Activated naive CD8-positive, alpha-beta T cell (primary cell): ENCODE results near the gene TMED9.
"Not testable (repeated sequence)": the region's sequence is repeated elsewhere in the genome, so short reads cannot be mapped to it uniquely, and the experiment has no call there.

Experiments used
- H3K27ac Mint-ChIP-seq: one replicate; pipeline ENCODE4 v1.8.0; 2021; ENCODE audit warnings: mixed read lengths
- H3K27me3 Mint-ChIP-seq: one replicate; pipeline ENCODE4 v1.8.0; 2021; ENCODE audit warnings: mixed read lengths
- H3K36me3 Mint-ChIP-seq: one replicate; pipeline ENCODE4 v1.8.0; 2021; ENCODE audit warnings: mixed read lengths
- H3K4me1 Mint-ChIP-seq: one replicate; pipeline ENCODE4 v1.8.0; 2021; ENCODE audit warnings: low read depth, mixed read lengths
- H3K4me3 Mint-ChIP-seq: one replicate; pipeline ENCODE4 v1.8.0; 2021; ENCODE audit warnings: mild to moderate bottlenecking, mixed read lengths
- H3K9me3 Mint-ChIP-seq: one replicate; pipeline ENCODE4 v1.8.0; 2021; ENCODE audit warnings: low read depth, mixed read lengths

The TMED9 gene

GRCh38 chr5:177607452-177608192 lies 15.6 kb downstream of the TMED9 start:
- H3K27ac Mint-ChIP-seq = no peak overlapping the region
- H3K36me3 Mint-ChIP-seq = no peaks in the 10 kb centered on the region
- no peaks in the 10 kb centered on the region for H3K27me3 Mint-ChIP-seq
- peaks cover 10% of the 10 kb centered on the region for H3K4me1 Mint-ChIP-seq
- no peak overlapping the region for H3K4me3 Mint-ChIP-seq
- no peaks in the 10 kb centered on the region for H3K9me3 Mint-ChIP-seq

- H3K27me3 Mint-ChIP-seq = no peaks in the 10 kb centered on the region
- no peaks in the 10 kb centered on the region for H3K36me3 Mint-ChIP-seq
- H3K9me3 Mint-ChIP-seq = no peaks in the 10 kb centered on the region
- H3K4me1 Mint-ChIP-seq = peaks cover 8% of the 10 kb centered on the region
- no peak overlapping the region for H3K4me3 Mint-ChIP-seq
- H3K27ac Mint-ChIP-seq = no peak overlapping the region
Observed at GRCh38 chr5:177608243-177609075, 16.5 kb downstream of the TMED9 start.

- Mint-ChIP-seq H3K4me3 (no peak overlapping the region), H3K4me1 (peaks cover 8% of the 10 kb centered on the region), H3K27me3 (no peaks in the 10 kb centered on the region), H3K9me3 (no peaks in the 10 kb centered on the region), H3K27ac (no peak overlapping the region), H3K36me3 (no peaks in the 10 kb centered on the region)
Observed at GRCh38 chr5:177609076-177610059, 17.4 kb downstream of the TMED9 start.

DNA sequence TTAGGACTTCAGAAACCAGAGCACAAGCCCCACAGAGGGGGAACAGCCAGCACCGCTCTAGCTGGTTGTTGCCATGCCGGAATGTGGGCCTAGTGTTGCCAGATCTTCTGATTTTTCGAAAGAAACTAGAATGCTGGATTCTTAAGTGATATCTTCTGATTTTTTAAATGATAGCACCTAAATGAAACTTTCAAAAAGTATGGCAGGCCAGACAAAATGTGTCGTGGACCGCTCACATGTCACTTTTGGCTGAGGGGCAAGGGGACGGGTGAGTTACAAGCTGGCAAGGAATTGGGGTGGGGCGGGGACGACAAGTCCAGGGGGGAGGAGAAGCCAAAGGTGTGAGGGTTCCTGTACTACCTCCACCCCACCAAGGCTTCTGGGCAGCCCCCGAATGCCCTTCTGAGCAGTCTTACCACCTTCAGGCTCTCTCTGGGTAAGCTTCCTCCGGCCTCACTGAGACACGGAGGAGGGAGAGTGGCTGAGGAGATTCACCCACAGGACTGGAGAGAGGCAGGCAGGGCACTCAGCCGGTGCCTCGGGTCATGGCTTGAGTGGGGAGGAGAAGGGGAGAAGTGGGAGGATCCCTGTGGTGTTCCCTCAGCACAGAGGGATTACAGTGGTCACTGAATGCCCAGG lies 18.2 kb downstream of the TMED9 start:
- Mint-ChIP-seq H3K27ac (no peak overlapping the region), H3K9me3 (no peaks in the 10 kb centered on the region), H3K4me3 (no peak overlapping the region), H3K36me3 (no peaks in the 10 kb centered on the region), H3K27me3 (no peaks in the 10 kb centered on the region), H3K4me1 (peaks cover 8% of the 10 kb centered on the region)

DNA sequence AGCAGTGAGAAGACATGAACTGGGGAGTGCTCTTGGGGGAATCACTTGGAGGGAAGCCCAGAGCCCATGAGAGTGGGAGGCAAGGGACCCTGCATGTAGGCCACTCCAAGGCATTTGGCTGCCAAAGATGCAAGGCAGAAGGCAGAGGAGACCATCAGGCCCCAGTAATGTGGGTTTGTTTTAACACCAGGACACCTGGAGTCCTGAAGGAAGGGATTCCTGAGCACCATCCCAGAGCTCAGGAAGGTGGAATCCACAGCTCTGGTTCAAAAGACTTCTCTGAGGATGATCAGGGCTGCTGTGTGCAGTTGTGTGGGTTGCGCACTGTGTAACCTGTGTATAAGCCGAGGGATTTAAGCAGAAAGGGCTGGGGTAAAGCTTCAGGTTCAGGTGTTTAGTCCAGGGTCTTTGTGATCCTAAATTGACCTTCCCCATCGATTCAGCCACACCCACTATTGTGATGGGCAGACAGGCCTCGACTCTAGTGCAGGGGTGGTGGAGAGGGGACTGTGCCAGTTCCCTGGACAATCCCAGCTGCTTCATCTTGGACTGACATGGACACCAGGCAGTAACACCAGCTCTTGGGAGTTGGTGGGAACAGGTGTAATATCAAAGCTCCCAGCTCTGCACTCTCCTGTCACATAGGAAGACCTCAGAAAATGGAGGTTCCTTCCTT lies 18.9 kb downstream of the TMED9 start:
- Mint-ChIP-seq H3K27me3 (no peaks in the 10 kb centered on the region), H3K36me3 (no peaks in the 10 kb centered on the region), H3K4me1 (peaks cover 6% of the 10 kb centered on the region), H3K4me3 (no peak overlapping the region), H3K9me3 (no peaks in the 10 kb centered on the region), H3K27ac (no peak overlapping the region)

DNA sequence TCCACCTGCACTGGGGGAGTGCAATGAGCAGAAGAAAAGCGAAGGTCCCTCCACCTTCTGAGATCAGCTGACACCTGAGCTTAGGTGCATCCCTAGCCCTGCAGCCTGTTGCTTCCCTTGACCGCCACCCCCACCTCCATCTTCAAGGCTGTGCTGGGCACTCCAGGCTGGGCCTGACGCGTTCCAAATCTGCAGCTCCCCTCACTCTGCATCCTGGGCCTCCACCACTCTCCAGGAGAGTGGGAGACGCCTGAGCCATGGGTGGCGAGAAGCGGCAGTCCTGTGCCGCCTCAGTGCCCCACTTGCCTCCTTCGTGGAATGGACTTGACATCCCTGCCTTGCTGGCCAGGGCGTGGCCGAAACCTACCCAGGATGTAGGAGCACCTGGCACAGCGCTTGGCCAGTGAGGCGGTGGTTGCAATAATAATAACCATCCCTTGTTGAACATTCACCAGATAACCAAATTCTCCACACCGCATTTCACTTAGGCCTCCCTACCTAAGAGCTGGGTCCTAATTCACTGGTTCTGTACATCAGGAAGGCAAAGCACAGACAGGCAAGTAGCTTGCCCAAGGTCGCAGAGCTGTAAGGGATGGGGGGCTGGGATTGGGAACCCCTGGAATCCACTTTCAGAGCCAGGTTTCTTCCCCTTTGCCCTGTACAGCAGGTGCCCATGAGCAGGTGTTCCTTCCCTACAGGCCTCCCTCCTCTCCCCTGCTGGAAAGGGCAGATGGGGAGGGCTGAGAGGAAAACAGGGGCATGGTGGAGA lies 19.6 kb downstream of the TMED9 start:
- H3K4me3 Mint-ChIP-seq = no peak overlapping the region
- no peaks in the 10 kb centered on the region for H3K27me3 Mint-ChIP-seq
- no peak overlapping the region for H3K27ac Mint-ChIP-seq
- H3K36me3 Mint-ChIP-seq = no peaks in the 10 kb centered on the region
- H3K4me1 Mint-ChIP-seq = peaks cover 5% of the 10 kb centered on the region
- H3K9me3 Mint-ChIP-seq = no peaks in the 10 kb centered on the region

DNA sequence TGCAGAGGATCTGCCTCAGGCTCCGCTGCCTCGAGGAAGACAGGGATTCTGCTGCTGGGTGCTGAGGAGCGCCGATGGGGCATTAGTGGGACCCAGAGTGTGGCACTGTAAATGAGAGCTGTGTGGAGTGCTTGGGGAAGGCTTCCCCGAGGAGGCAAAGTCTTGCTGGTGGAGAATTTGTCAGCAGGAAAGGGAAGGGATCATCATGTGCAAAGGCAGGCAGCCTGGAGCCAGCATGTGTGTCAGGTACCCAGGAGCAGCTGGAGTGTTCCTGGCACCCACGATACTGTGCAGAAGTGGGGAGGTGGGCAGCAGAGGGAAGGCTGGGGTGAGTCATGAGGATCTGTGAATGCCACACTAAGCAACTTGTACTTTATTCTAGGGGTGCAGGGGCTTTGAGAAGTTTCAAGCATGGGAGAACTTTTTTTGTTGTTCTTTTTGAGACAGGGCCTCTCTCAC lies 20.2 kb downstream of the TMED9 start:
- no peak overlapping the region for H3K4me3 Mint-ChIP-seq
- H3K4me1 Mint-ChIP-seq = peaks cover 2% of the 10 kb centered on the region
- H3K27me3 Mint-ChIP-seq = no peaks in the 10 kb centered on the region
- H3K36me3 Mint-ChIP-seq = no peaks in the 10 kb centered on the region
- no peaks in the 10 kb centered on the region for H3K9me3 Mint-ChIP-seq
- no peak overlapping the region for H3K27ac Mint-ChIP-seq

GRCh38 chr5:177620560-177620959 lies 28.6 kb downstream of the TMED9 start:
- H3K9me3 Mint-ChIP-seq = no peaks in the 10 kb centered on the region
- no peaks in the 10 kb centered on the region for H3K4me1 Mint-ChIP-seq
- no peak overlapping the region for H3K27ac Mint-ChIP-seq
- H3K36me3 Mint-ChIP-seq = peaks cover 13% of the 10 kb centered on the region
- H3K4me3 Mint-ChIP-seq = no peak overlapping the region
- H3K27me3 Mint-ChIP-seq = no peaks in the 10 kb centered on the region

GRCh38 chr5:177624172-177624571 lies 32.2 kb downstream of the TMED9 start:
- H3K27ac Mint-ChIP-seq, H3K36me3 Mint-ChIP-seq, H3K9me3 Mint-ChIP-seq, H3K4me3 Mint-ChIP-seq, H3K4me1 Mint-ChIP-seq, H3K27me3 Mint-ChIP-seq: not testable (repeated sequence)

DNA sequence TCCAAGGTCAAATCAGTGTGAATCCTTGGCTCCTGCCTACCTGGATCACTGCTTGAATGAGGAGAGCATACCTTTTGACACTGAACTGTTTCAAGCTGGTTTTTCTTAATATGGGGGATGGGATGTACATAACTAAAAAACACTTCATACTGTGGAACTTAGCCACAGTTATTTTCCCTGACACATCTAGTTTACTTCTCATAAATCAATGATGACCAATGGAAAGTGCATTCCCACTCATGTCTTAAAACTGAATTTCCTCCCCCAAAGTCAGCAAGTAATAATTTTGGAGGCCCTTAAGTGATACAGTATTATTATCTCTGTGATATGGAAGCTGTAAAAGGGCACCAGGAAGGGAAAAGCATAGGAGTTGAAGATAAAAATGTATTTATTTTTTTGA lies 38.2 kb downstream of the TMED9 start:
- H3K27me3 Mint-ChIP-seq, H3K4me1 Mint-ChIP-seq: not testable (repeated sequence)

GRCh38 chr5:177634912-177635311 lies 42.9 kb downstream of the TMED9 start:
- H3K4me3 Mint-ChIP-seq = not testable (repeated sequence)

More for the DNA sequence above, 38.2 kb downstream of the TMED9 start:
- not testable (repeated sequence) for H3K27ac Mint-ChIP-seq, H3K36me3 Mint-ChIP-seq, H3K4me3 Mint-ChIP-seq, H3K9me3 Mint-ChIP-seq

GRCh38 chr5:177645462-177645861 lies 53.5 kb downstream of the TMED9 start:
- H3K9me3 Mint-ChIP-seq, H3K27me3 Mint-ChIP-seq, H3K4me1 Mint-ChIP-seq, H3K36me3 Mint-ChIP-seq, H3K27ac Mint-ChIP-seq, H3K4me3 Mint-ChIP-seq: not testable (repeated sequence)

More at GRCh38 chr5:177634912-177635311, 42.9 kb downstream of the TMED9 start:
- not testable (repeated sequence) for H3K9me3 Mint-ChIP-seq, H3K36me3 Mint-ChIP-seq, H3K27ac Mint-ChIP-seq, H3K27me3 Mint-ChIP-seq, H3K4me1 Mint-ChIP-seq
